Thyroid gland (tissue), 4 donors: Measurements from ENCODE around the gene LYVE1.

ENCODE experiments used
- POLR2A ChIP-seq, 2 donors: fragments of 450-650 bp; IDR thresholded peaks; one replicate each; pipeline ENCODE4 v1.6.1; 2017; ENCODE audit warnings: antibody characterized with exemption in 2 of 2, mild to moderate bottlenecking in 2 of 2, moderate library complexity in 1 of 2
- TF ChIP-seq, protein P1 (sequence below), 6 experiments: fragments of 200-600 bp in 3 of 6; fragments of 450-650 bp in 3 of 6; sonication (generic) in 3 of 6; IDR thresholded peaks; one replicate each; pipeline ENCODE4 v1.5.1; 2016 to 2019; ENCODE audit warnings: antibody characterized with exemption in 6 of 6, mild to moderate bottlenecking in 2 of 6, inconsistent platforms in 1 of 6, moderate library complexity in 1 of 6

DNA sequence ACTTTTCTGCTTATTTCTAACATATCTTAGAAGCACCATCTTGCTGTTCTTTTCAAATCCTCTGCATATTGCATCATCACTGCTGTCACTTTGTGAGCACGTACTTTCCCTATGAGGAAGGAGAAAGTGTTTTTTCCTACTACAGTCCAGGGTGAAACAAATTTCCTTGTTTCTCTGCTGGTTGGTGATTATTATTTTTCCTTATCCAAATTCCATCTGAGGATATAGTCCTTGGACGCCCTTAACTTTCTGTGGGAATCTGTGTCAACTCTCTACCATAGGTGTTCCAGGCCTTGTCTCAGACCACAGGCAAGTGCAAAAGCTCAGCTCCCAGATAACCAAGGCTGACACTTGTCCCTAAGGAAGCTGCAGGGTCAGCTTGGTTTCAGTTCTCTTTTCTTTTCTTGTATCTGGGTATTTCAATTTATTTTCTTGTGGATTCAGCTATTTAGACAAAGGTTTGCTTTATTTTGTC is 29.4 kb upstream of the LYVE1 start:
- TF ChIP-seq POLR2A (IDR thresholded peaks at IDR 0.05) = no peak
- TF ChIP-seq, protein P1, sequence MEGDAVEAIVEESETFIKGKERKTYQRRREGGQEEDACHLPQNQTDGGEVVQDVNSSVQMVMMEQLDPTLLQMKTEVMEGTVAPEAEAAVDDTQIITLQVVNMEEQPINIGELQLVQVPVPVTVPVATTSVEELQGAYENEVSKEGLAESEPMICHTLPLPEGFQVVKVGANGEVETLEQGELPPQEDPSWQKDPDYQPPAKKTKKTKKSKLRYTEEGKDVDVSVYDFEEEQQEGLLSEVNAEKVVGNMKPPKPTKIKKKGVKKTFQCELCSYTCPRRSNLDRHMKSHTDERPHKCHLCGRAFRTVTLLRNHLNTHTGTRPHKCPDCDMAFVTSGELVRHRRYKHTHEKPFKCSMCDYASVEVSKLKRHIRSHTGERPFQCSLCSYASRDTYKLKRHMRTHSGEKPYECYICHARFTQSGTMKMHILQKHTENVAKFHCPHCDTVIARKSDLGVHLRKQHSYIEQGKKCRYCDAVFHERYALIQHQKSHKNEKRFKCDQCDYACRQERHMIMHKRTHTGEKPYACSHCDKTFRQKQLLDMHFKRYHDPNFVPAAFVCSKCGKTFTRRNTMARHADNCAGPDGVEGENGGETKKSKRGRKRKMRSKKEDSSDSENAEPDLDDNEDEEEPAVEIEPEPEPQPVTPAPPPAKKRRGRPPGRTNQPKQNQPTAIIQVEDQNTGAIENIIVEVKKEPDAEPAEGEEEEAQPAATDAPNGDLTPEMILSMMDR (IDR thresholded peaks at IDR 0.05) = no peak
